Medulla oblongata (tissue), 1 donor: ENCODE data around the gene KNTC1.
"Not testable (repeated sequence)": the region's sequence is repeated elsewhere in the genome, so short reads cannot be mapped to it uniquely, and the experiment has no call there.

Experiments
- DNase-seq: peaks from one replicate; pipeline ENCODE4 v3.0.0-alpha.2; 2015; ENCODE audit errors: extremely low spot score

Gene KNTC1

GRCh38 chr12:122558745-122559641, 31.9 kb downstream of the KNTC1 start:
- DNase-seq = no peak

GRCh38 chr12:122560138-122560537, 33.1 kb downstream of the KNTC1 start:
- no peak for DNase-seq

- DNase-seq = no peak
These were observed 36.3 kb downstream of the KNTC1 start for GRCh38 chr12:122563361-122563760.

GRCh38 chr12:122566816-122567215, 39.8 kb downstream of the KNTC1 start:
- DNase-seq = not testable (repeated sequence)

GRCh38 chr12:122569288-122569687, 42.2 kb downstream of the KNTC1 start:
- DNase-seq = no peak

GRCh38 chr12:122570006-122570405, 43.0 kb downstream of the KNTC1 start:
- DNase-seq = not testable (repeated sequence)

- no peak for DNase-seq
These were observed 44.8 kb downstream of the KNTC1 start for GRCh38 chr12:122571821-122572220.

- DNase-seq = not testable (repeated sequence)
These were observed 56.2 kb downstream of the KNTC1 start for GRCh38 chr12:122583294-122583693.

GRCh38 chr12:122584177-122584863, 57.3 kb downstream of the KNTC1 start:
- no peak for DNase-seq

GRCh38 chr12:122590990-122591389, 63.9 kb downstream of the KNTC1 start:
- DNase-seq = no peak

GRCh38 chr12:122591966-122592365, 64.9 kb downstream of the KNTC1 start:
- not testable (repeated sequence) for DNase-seq

GRCh38 chr12:122592543-122592942, 65.5 kb downstream of the KNTC1 start:
- DNase-seq = not testable (repeated sequence)

- DNase-seq = no peak
These were observed 66.9 kb downstream of the KNTC1 start for GRCh38 chr12:122593910-122594309.

- no peak for DNase-seq
These were observed 69.8 kb downstream of the KNTC1 start for GRCh38 chr12:122596838-122597237.

GRCh38 chr12:122602456-122602855, 75.4 kb downstream of the KNTC1 start:
- DNase-seq = no peak

GRCh38 chr12:122604993-122605392, 77.9 kb downstream of the KNTC1 start:
- no peak for DNase-seq

- no peak for DNase-seq
These were observed 82.7 kb downstream of the KNTC1 start for GRCh38 chr12:122609732-122610131.

GRCh38 chr12:122610207-122610606, 83.2 kb downstream of the KNTC1 start:
- no peak for DNase-seq

- no peak for DNase-seq
These were observed 83.9 kb downstream of the KNTC1 start for GRCh38 chr12:122610911-122611310.

- DNase-seq = no peak
These were observed 87.8 kb downstream of the KNTC1 start for GRCh38 chr12:122614839-122615238.

- no peak for DNase-seq
These were observed 88.7 kb downstream of the KNTC1 start for GRCh38 chr12:122615780-122616179.

GRCh38 chr12:122635471-122635870, 108.4 kb downstream of the KNTC1 start:
- no peak for DNase-seq
